Transverse colon (tissue), 4 donors: Measurements from ENCODE around the gene TRMT10B. TPM values are rescaled to one million over a fixed set of nuclear protein-coding genes. Genes with fewer than 3 reads are reported as not detected.

Experiments used
- DNase-seq: peaks from one replicate; pipeline ENCODE4 v3.0.0-alpha.2; 2019
- H3K27ac ChIP-seq, 4 donors: fragments of 200-600 bp; sonication (generic); 2 replicates each; pipeline ENCODE4 v1.5.1; 2016 to 2018; ENCODE audit warnings: inconsistent platforms in 4 of 4
- H3K27me3 ChIP-seq: fragments of 200-600 bp; sonication (generic); 2 replicates; pipeline ENCODE4 v1.5.1; 2017; ENCODE audit warnings: inconsistent platforms
- H3K36me3 ChIP-seq, 4 donors: fragments of 200-600 bp; sonication (generic); 2 replicates each; pipeline ENCODE4 v1.5.1; 2017 to 2019; ENCODE audit warnings: inconsistent platforms in 4 of 4
- H3K4me1 ChIP-seq, 4 donors: fragments of 200-600 bp; sonication (generic); 2 replicates each; pipeline ENCODE4 v1.5.1; 2017 to 2020; ENCODE audit warnings: inconsistent platforms in 4 of 4
- H3K4me3 ChIP-seq, 4 donors: fragments of 200-600 bp; sonication (generic); 1 replicate in 1 of 4; 2 replicates in 3 of 4; pipeline versions ENCODE4 v1.5.1 to v1.6.1; 2017 to 2019; ENCODE audit warnings: inconsistent platforms in 4 of 4
- H3K9me3 ChIP-seq, 2 donors: fragments of 200-600 bp; sonication (generic); 2 replicates each; pipeline ENCODE4 v1.5.1; 2017 to 2019; ENCODE audit warnings: inconsistent platforms in 2 of 2
- CTCF ChIP-seq, 5 experiments: fragments of 200-600 bp in 3 of 5; fragments of 450-650 bp in 2 of 5; sonication (generic) in 3 of 5; IDR thresholded peaks; 1 replicate in 2 of 5; 2 replicates in 3 of 5; pipeline ENCODE4 v1.5.1; 2016 to 2017; ENCODE audit warnings: antibody characterized with exemption in 5 of 5, inconsistent platforms in 3 of 5, mild to moderate bottlenecking in 2 of 5, moderate library complexity in 1 of 5
- EP300 ChIP-seq: sonication (generic); formaldehyde crosslinking; IDR thresholded peaks from one replicate; pipeline ENCODE4 v1.6.1; 2017; ENCODE audit warnings: antibody characterized with exemption, low read depth
- POLR2A ChIP-seq: fragments of 450-650 bp; IDR thresholded peaks from one replicate; pipeline ENCODE4 v1.6.1; 2016; ENCODE audit warnings: antibody characterized with exemption, mild to moderate bottlenecking, moderate library complexity
- POLR2AphosphoS5 ChIP-seq, 3 donors: sonication (generic); formaldehyde crosslinking; IDR thresholded peaks; one replicate each; pipeline ENCODE4 v1.6.1; 2016; ENCODE audit warnings: antibody characterized with exemption in 3 of 3
- WGBS, 2 donors: methylation state at CpG; one replicate each; pipeline ENCODE4 v1.1.5; 2018; ENCODE audit warnings: low coverage in 1 of 2; 5-methylcytosine and 5-hydroxymethylcytosine counted together
- in situ Hi-C, 4 donors: fragments of 200-750 bp; cut with MboI; loops; one replicate each; pipeline versions ENCODE4 v1.15.0 to v1.15.1; 2017; ENCODE audit warnings: low sequenced_read_pairs in 3 of 4, low pct_ligation_motif_present in 1 of 4, low pct_unique_long_range_greater_than_20kb in 1 of 4
- intact Hi-C: fragments of 100-400 bp; cut with DNase I; formaldehyde crosslinking; loops from one replicate; pipeline ENCODE4 v1.15.1; 2023; ENCODE audit warnings: low total_unique reads
- total RNA-seq, 4 donors: library from RNA; depleted of rRNA; stranded (reverse); fragments of >200 nt; gene quantifications; one replicate each; pipeline ENCODE4 v1.1.0, GENCODE V29; 2016

The TRMT10B gene
- total RNA-seq, 4 donors from 2014 or later = 1.4 to 7.5 (median 4.0) TPM

GRCh38 chr9:37778534-37778933, 24.9 kb downstream of the TRMT10B start:
- H3K36me3 ChIP-seq = peaks cover 0 to 51% (median 18%) of the 10 kb centered on the region in 4 donors
- no peak overlapping the region for H3K4me3 ChIP-seq
- DNase-seq = no peak
- H3K27ac ChIP-seq = no peak overlapping the region
- 73 to 88% methylated on average over 1 to 2 of the region's 2 CpGs for WGBS, 2 donors
- H3K9me3 ChIP-seq = no peaks in the 10 kb centered on the region
- intact Hi-C loops = no loop called here
- TF ChIP-seq POLR2A = no peak
- TF ChIP-seq EP300 = no peak
- no peak for TF ChIP-seq POLR2AphosphoS5 (IDR thresholded peaks at IDR 0.05)
- no peak for TF ChIP-seq CTCF (IDR thresholded peaks at IDR 0.05)
- in situ Hi-C loops = loop anchor here in 2 of 4 donors (10.0 to 25.0 kb wide), 4 partner anchors 64 to 316 kb away; partner anchors contain the start of genes FBXO10 (in 1 of the 2), TOMM5 (in 1 of the 2) and ZBTB5 (in 1 of the 2)
- no peaks in the 10 kb centered on the region for H3K27me3 ChIP-seq
- H3K4me1 ChIP-seq = peaks cover 2 to 11% (median 4%) of the 10 kb centered on the region in 4 donors

GRCh38 chr9:37784291-37784615, 30.6 kb downstream of the TRMT10B start:
- no peaks in the 10 kb centered on the region for H3K27me3 ChIP-seq
- H3K36me3 ChIP-seq = peaks cover 0 to 31% (median 6%) of the 10 kb centered on the region in 4 donors
- WGBS, 2 donors = 1 to 6% methylated on average over 3 to 6 of the region's 6 CpGs
- H3K4me1 ChIP-seq = peaks cover 11 to 23% (median 15%) of the 10 kb centered on the region in 4 donors
- no peak for DNase-seq
- intact Hi-C loops = no loop called here
- in situ Hi-C loops = loop anchor here in 2 of 4 donors (25.0 kb wide), 3 partner anchors 103 to 322 kb away; partner anchors contain the start of genes FBXO10 (in 1 of the 2), TOMM5 (in 1 of the 2) and ZBTB5 (in 1 of the 2)
- TF ChIP-seq CTCF (IDR thresholded peaks at IDR 0.05) (no peak), EP300 (no peak), POLR2AphosphoS5 (IDR thresholded peaks at IDR 0.05) (no peak), POLR2A (no peak)
- H3K9me3 ChIP-seq = no peaks in the 10 kb centered on the region
- H3K27ac ChIP-seq = peak overlapping the region; percentile 84 to 93 (median 89)
- peak overlapping the region; percentile 68 to 93 (median 88) for H3K4me3 ChIP-seq

- peak within 1 kb of the TSS; percentile 68 to 93 (median 88) for H3K4me3 ChIP-seq
- no peaks in the 10 kb centered on the region for H3K27me3 ChIP-seq
- 1% methylated on average over 54 of the region's 73 CpGs; no CpG with 5 or more reads in 1 of the 2 donors for WGBS, 2 donors
- H3K36me3 ChIP-seq = peaks cover 0 to 31% (median 6%) of the 10 kb centered on the region in 4 donors
- peak within 1 kb of the TSS; percentile 84 to 93 (median 89) for H3K27ac ChIP-seq
- no peaks in the 10 kb centered on the region for H3K9me3 ChIP-seq
- H3K4me1 ChIP-seq = peaks cover 11 to 23% (median 15%) of the 10 kb centered on the region in 4 donors
- peak; percentile 91 for DNase-seq
- in situ Hi-C loops = loop anchor here in 2 of 4 donors (25.0 kb wide), 3 partner anchors 102 to 323 kb away; partner anchors contain the start of genes FBXO10 (in 1 of the 2), TOMM5 (in 1 of the 2) and ZBTB5 (in 1 of the 2)
- TF ChIP-seq POLR2A (peak; percentile 75), CTCF (IDR thresholded peaks at IDR 0.05) (peak in 3 of 5 experiments; percentile 10 to 33 (median 31)), POLR2AphosphoS5 (IDR thresholded peaks at IDR 0.05) (peak; percentile 77 to 89 (median 82)), EP300 (no peak)
- intact Hi-C loops = no loop called here
Measured at GRCh38 chr9:37784616-37785483, 31.2 kb downstream of the TRMT10B start, which contains the start of gene EXOSC3. Gene EXOSC3, minus strand, starts transcription at chr9:37785064. Its CDS starts 20 bp downstream, at chr9:37785044.

- intact Hi-C loops = no loop called here
- Histone ChIP-seq H3K27me3 (no peaks in the 10 kb centered on the region), H3K27ac (no peak overlapping the region), H3K9me3 (no peaks in the 10 kb centered on the region), H3K4me3 (no peak overlapping the region), H3K4me1 (peaks cover 11 to 23% (median 15%) of the 10 kb centered on the region in 4 donors), H3K36me3 (peaks cover 0 to 12% (median 3%) of the 10 kb centered on the region in 4 donors)
- DNase-seq = no peak
- TF ChIP-seq POLR2A (no peak), POLR2AphosphoS5 (IDR thresholded peaks at IDR 0.05) (no peak), EP300 (no peak), CTCF (IDR thresholded peaks at IDR 0.05) (no peak)
- in situ Hi-C loops = loop anchor here in 2 of 4 donors (25.0 kb wide), 3 partner anchors 100 to 325 kb away; partner anchors contain the start of genes FBXO10 (in 1 of the 2), TOMM5 (in 1 of the 2) and ZBTB5 (in 1 of the 2)
- WGBS, 2 donors = 80 to 81% methylated on average over 22 to 45 of the region's 45 CpGs
Measured at GRCh38 chr9:37787059-37787458, 33.5 kb downstream of the TRMT10B start.
